Measurements from ENCODE around the gene PID1.
"Not testable (repeated sequence)": the region's sequence is repeated elsewhere in the genome, so short reads cannot be mapped to it uniquely, and the experiment has no call there.

PID1 gene

DNA sequence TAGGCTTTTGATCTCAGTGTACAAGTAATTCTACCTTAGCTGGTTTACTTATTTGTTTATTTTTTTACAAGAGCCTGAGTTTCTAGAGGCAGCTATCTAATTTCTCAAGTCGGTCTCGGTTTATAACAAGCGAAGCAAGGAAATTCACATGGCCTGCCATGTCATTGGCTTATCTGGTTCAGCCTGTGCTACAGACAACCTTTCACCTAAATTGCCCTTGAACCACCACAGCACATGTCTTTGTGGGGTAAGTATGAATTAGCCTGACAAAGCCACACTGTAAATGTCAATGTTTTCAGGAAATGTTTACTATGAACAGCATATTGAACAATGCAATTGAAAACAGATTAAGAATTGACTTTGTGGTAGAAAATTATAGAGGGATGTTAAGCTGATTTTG, 167.1 kb downstream of the PID1 start:
- no peak for DNase-seq

DNA sequence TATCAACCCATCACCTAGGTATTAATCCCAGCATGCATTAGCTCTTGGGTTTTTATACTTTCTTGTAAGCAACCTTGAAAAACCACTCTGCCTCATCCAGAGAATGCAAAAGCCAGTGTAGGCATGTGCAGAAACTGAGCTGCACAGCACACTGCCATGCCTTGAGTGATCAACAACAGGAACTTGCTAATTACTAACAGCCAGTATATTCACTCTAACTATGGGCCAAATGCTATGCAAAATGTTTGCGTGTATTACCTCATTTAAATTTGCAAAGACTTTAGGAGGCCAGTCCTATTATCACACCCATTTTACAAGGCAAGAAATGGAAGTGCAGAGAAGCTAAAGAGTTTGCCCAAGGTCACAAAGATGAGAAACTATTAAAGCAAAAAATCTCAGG, 169.8 kb downstream of the PID1 start:
- no peak for DNase-seq

DNA sequence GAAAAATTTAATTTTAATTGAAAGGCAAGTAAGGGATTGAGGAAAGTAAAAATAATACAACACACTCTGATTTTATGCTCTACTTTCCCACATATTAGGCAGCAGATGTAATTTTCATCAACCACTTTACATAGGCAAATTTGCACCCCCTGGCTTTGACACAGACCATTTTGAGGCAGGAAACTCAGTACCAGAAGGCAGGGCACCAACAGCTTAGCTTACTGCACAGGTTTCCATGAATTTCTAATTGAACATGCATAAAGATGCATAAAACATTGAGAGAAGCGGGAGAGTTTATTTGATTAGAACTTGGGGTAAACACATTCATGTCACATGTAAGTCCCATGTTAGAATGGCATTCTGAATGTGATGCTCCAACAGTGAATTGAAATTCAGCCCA, 171.9 kb downstream of the PID1 start:
- no peak for DNase-seq

DNA sequence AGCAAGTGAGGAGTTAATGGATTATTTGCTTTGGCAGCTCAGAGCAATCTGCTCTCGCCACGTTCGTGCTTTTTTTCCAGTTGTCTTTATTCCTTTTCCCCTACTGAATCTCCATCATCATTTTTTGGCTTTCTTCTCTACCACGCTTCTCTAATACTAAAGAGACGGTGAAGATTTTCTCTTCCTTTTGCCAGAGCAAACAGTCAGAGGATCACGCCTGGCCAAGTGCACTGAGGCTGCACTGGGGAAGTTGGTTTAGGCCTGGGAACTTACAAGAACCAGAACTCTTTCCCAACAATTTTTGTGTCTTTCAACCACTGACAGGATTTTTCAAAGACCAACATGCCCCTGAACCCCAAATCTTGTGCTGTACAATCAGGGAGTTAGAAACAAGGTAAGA, 172.3 kb downstream of the PID1 start:
- DNase-seq: no peak

DNA sequence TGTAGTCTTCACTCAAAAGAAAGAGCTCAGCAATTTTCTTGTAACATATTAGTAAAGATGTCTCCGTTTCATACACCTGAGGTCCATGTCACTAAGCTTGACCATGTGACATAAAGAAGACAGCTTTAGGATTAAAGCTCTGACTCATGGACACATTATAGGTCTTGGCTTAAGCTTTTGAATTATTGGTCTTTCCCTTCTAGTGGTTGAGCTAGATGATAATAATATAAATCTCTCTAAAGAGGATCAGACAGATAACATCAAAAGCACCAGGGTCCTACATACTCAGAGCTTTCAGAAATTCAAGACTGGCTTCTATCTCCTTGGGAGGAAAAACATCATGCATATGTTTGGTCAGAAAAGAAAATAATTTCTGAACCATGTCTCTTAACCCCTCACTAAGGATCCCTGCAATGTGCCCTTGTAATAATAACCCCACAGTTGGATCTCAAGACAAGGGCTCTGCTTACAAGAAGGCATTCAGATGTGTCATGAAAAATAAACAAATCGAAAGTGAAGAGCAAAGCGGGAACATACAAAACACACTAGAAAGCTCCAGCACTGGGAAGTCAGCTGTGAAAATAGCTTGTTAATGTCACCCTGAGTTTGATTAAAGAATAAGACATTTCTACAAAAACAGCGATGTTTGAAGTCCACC, 174.5 kb downstream of the PID1 start:
- no peak for DNase-seq

DNA sequence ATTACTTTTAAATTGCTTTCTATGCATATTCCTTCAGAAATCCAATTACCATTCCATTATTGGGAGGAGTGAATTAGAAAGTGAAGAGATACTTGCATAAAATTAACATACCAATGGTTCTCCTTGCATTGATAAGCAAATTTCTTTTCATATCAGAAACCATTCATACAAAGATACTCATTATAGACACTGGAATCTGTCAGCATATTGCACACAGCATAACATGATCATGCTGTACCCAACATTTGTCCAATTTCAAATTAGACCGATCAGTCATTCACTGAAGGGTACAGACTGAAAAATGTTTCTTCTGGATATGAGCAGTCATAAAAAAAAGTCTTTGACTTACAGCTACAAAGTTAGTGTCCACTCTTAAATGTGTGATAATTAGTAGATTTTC, 175.6 kb downstream of the PID1 start:
- DNase-seq: no peak

DNA sequence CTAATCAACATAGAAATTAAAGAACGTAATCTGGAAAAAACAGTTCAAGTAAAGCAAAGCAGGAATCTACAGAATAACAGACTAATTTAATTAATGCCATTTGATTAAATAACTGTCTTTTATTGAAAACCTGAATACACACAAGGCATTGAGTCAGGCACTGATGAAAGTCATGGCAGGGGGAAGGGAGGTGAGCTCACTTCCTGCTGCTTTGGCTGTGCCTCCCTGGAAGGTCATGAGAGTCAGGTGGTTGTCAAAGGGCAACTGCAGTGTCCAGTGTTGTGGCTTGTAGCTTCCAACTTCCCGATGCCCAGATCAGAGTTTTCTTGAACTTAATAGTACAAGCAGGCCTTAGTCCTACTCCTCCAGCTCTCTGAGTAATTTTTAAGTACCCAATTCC, 180.9 kb downstream of the PID1 start:
- DNase-seq: no peak

DNA sequence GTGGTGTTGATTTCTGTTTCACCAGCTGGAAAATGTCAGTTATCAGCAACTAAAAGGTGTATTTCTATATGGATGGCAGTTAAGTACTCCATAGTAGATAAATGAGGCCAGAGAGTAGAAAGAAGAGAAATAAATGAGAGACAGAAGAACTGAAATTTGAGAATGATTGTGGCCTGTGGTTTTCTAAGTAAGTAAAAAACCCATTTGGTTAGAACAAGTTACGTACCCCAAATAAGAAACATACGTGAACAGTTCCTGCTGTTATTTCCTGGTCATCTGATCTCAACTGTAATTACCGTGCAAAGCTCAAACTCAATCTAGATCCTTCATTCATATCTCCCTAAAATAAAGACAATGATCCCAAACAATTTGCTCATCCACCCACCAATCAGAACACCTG, 181.3 kb downstream of the PID1 start:
- no peak for DNase-seq

DNA sequence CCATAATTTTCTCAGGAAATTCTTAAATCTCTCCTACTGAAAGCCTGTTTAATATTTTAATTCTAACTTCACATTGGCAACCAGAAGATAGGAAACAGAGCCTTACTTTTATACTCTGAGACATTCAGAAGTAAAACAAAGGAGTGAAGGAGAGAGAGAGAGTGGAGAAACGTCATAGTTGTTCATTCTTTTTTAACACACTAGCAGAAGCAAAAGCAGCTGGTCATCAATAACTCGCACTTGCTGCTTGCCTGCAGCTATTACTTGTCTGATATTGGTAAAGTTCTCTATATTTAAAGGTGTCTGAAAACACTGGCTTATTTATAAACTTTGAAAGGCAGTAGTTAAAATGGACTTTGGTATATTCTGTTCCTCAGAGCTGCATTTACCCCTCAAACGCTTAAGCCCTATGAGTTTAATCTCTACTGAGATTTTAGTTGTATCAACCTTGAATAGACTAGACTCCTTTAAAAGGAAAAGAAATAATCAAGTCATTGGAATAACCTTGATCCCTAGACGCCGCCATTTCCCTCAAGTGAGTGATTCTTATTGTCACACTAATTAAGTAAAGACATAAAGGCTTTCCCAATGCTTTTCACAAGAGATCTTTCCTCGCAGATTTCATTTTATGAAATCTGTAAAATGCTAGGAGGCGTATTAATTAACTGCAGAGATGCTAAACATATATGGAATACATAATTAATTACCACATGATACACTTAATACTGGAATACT, 182.0 kb downstream of the PID1 start:
- no peak for DNase-seq

DNA sequence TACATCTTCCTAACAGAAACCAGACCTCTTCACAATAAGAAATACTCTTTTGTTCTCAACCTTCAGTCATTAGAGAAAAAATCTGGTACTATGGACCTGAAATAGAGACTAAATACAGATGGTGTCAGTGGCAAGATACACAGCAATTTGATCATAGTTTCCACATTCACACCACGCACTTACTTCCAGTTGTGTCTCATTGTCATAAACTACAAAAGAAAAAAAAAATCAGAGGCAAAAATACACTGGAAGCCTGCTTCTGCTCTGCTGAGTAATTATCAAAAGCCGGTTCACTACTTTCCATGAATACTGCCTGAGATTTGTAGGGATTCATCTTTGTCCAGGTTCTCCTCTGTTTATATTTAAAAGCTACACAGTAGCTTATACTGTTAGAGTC, 182.6 kb downstream of the PID1 start:
- no peak for DNase-seq

DNA sequence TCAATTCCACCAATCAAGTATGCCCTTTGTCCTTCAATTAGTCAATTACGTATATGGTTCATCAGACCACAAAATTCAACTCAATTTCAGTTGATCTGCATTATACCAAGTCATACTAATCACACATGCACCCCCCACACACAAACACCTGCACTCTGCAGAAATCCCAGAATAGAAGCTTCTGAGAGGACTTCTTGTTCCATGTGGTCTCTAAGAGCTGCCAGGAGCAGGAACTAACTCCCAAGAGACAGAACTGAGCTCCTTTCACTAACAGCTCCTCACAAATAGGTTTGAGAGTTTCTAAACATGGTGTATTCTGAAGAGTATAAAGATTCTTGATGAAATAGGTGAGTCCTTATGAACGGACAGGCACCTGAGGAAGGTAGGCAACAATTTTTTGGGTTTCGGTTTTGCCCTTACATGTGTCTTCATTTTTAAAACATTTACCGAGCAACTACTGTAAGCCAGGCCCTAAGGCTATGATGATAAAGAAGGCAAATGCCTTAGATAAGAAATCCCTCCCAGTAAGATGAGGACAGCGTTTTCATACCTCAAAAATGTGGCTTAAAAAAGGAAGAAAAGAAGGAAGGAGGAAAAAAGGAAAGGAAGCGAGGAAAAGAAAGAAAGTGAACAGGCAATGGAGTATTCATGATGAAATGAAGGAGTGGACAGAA, 183.1 kb downstream of the PID1 start:
- no peak for DNase-seq

DNA sequence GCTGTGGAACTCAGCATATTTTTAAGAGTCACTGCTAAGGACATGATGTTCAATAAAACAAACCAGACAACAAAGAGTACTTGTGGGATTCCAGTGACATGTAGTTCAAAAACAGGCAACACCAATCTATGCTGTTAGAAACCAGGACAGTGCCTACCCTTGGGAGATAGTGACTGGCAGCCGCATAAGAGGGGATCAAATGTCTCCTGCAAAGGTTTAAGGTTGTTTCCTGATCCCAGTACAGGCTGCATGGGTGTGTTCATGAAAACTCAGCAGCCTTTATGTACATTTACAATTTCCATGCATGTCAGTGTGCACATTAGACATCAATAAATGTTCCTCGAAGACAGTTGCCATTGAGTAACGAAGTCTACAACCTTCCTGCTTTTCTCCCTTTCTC, 183.8 kb downstream of the PID1 start:
- DNase-seq: no peak

DNA sequence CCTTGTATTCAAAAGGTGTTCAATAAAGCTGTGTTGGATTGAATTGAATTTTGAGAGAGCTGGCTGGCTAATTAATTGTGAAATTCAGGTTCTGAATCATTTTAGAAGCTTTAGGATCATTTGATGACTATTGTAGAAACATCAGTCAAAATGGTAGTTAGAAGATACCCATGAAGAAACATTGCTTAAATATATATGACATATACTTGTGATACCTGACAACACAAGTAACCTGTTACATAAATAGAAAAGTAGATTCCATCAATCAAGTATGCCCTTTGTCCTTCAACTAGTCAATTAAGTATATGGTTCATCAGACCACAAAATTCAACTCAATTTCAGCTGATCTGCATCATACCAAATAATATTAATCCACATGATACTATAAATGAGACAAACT, 185.6 kb downstream of the PID1 start:
- no peak for DNase-seq

DNA sequence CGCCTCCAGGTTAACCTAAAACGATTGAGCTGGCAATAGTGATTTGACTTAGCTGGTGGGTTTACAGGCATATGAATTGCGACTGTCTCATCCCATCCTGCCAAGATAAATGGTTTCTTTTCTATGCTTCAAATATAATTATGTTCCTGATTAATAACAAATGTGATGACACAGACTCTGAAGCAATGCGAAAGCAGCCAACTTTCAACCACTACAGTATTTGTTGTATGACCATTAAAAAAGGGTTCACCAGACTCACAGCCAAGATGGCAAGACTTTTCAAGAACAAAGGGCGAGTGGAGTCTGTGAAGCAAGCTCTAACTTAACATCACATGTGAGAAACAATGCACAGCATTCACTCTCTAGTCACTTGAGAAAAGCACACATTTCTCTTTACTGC, 186.6 kb downstream of the PID1 start:
- DNase-seq: no peak

DNA sequence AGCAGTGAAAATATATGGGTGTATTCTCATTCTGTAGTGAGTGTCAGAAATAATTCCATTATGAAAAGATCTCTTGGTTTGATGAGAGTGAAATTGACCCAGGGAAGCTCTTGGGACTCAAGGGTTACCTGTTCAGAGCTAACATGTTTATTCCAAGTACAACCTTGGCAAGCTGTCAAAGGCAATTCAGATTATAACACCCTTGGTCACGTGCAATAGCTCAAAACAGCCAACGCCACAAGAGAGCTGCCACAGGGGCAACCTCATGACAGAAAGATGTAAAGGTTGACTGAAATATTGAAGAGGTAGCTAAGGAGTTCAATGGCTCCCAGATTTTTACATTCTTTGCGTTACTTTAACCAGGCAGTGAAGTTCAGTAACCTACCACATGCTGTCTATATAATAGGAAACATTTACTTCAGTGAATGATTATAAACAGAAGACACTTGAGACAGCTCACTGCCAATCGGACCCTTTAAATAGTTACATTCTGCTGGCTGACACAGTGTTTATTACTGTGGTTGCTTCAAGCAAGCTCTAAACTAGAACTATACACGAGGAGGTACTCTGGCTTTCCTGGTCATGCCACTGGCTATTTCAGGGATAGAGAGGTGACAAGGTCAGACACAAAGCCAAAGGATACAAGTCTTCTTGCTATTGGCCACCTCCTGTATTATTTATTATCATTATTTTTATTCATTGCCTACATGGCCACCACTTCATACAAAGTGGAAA, 187.3 kb downstream of the PID1 start:
- no peak for DNase-seq

DNA sequence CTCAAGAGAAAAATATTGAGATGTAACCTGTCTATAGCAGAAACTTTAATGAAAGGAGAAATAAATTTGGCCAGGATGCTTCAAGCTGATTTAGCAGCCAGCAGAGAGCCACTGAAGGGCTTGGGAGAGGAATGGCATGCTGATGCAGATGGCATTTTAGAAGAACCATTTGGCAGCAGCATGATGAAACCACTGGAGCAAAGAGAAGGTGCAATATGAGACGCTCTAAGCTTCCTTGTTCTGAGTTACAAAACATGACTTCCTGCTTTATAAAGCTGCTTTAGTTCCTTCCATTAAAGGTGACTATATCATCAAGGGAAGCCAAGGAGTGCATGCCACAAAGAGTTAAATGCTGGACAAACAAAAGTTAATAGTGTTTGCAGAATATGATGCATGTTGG, 189.7 kb downstream of the PID1 start:
- no peak for DNase-seq

DNA sequence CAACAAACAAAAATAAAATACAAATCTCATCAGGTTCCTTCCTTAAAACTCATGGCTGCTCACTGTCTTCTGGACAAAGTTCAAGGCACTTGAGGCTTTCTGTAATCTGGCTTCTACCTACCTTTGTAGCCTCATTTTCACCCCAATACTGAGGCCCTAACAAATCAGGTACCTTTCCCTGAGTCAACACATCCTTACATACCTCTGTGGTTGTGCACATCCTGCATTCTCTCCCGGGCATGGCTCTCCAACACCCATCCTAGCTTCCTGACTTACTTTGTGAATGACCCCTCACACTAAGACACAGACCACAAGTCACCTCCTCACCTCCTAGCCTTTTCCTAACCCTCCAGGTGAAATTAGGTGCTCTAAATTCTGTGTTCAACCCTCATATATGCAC, 190.9 kb downstream of the PID1 start:
- DNase-seq: no peak

DNA sequence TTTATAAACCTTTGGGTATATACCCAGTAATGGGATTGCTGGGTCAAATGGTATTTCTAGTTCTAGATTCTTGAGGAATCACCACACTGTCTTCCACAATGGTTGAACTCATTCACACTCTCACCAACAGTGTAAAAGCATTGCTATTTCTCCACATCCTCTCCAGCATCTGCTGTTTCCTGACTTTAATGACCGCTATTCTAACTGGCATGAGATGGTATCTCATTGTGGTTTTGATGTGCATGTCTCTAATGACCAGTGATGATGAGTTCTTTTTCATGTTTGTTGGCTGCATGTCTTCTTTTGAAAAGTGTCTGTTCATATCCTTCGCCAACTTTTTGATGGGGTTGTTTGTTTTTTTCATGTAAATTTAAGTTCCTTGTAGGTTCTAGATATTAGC, 194.2 kb downstream of the PID1 start:
- DNase-seq: not testable (repeated sequence)

DNA sequence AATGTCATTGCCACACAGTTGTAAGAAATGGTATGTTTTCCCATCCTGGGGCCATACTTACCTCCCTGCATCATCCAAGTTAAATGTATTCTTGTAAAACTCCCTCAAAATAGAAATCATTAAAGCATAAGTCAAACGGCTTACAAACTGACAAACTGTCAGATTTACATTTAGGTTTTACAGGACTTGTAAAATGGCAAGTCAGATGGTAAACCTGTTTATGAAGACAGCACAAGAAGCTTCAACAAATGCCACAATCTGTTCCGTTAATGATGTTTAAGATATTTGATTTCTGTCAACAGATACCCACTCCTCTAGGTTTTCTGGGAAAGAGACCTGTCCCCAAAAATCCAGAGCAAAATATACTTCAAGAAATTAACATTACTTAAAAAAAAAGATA, 197.2 kb downstream of the PID1 start:
- no peak for DNase-seq

DNA sequence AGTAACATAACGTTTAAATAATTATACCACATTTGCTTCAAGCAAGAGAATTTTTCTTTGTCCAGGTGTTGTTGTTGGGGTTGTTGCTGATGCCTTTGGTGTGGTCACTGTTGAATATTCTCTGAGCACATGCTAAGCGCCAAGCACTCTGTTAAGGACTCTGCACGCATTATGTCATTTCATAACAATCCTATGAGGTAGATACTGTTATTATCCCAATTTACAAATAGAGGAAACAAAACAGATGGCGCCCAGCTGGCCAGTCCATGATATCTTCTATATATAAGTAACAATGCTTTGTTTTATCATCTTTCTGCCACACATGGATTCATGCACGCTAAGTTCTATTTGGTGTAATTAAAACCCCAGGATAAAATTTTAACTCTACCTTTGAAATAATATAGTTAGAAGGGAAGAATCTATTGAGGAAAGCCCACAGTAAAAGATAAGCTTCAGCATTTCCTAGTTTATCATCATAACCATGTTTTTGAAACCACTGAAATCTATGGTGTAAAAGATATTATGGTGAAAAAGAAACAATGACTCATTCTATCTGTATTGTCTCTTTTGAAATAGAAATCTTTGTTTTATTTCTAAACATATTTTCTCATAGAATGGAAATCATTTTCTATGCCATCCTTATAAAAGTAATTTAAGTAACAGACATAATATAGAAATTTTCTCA, 199.7 kb downstream of the PID1 start:
- no peak for DNase-seq

DNA sequence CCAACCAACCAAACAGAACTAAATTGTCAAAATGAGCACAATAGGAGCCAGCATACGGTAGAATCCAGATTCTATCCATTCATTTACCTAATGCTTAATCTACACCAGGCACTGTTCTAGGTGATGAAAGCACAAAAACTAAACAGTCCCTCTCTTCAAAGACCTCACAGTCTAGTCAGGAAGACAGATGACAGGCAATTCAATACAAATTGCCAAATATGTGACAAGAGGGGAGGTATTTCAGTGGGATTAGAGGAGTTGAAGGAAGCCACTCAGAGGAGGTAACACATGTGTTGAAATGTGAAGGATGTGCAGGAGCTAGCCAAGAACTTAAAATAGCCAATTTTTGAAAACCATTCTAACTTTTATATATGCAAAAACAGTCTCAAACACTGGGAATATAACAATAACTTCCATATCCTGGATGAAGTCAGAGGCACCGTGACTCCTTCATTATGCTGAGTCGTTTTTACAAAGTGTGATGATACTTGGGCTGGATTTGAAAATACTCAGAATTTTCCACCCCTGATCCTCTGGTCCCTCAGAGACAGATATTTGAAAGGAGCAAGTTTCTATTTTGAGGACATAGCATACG, 204.9 kb downstream of the PID1 start:
- DNase-seq: no peak

DNA sequence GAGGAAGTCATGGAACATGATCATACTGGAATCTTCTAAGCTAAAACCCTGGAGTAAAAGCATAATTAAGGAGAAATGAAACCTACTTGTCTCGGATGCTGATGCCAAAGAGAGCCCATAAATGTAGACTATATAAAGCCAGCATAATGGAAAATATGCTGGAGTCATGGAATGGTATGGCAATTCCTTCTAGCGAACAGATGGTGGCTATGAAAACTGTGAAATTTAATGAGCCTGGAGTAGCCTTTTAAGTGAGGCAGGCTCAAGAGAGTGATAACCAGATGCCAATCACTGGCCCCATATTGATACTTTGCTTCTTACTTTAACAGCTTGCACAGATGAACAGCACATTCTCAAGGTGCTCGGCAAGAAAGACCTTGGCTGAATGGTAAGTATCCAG, 206.3 kb downstream of the PID1 start:
- DNase-seq: no peak

DNA sequence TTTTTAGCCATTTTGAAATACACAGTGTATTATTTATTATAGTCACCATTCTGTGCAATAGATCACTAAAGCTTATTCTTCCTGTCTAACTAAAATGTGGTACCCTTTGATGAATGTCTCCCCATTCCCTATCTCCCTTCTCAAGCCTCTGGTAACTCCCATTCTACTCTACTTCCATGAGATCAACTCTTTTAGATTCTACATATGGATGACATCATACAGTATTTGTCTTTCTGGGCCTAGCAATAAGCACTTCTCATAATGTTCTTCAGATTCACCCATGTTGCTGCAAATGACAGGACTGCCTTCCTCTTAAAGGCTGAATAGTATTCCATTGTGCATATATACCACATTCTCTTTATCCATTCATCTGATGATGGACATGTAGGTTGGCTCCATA, 210.9 kb downstream of the PID1 start:
- no peak for DNase-seq

All from SW 1271 (cell line).